ENCODE results near the gene RASGRP3. TPM values are rescaled to one million over a fixed set of nuclear protein-coding genes. Genes with fewer than 3 reads are reported as not detected.

RASGRP3 gene
- total and polyA plus RNA-seq, 2 donors (not counting 1 experiment from before 2014, with no cell fraction given), result 0.50 to 6.1 TPM

DNA sequence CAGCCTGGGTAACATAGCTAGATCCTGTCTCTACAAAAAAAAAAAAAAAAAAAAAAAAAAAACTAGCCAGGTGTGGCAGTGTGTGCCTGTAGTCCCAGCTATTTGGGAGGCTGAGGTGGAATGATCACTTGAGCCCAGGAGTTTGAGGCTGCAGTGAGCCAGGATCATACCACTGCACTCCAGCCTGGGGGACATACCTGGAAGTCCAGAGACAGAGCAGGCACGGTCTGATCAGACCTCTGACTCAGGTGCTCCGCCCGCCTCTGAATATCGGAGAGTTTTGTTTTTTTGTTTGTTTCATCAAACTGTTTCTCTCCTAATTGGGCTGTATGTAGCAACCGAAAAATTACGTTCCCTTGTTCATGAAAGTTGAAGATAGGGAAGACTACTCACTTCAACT is 49.2 kb downstream of the RASGRP3 start:
- Histone ChIP-seq H3K79me2 (ENCODE audit: control insufficient read depth, insufficient read depth, low read length) (no peaks in the 10 kb centered on the region), H3K36me3 (ENCODE audit: control insufficient read depth, insufficient read depth, low read length) (no peaks in the 10 kb centered on the region), H3K4me3 (replicated peaks in 1 of 4; ENCODE audit: control extremely low read depth in 1 of 4, insufficient read depth in 1 of 4, low read depth in 3 of 4, low read length in 4 of 4) (no peak overlapping the region), H3K27ac (ENCODE audit: insufficient read depth, low read length) (no peak overlapping the region), H4K20me1 (ENCODE audit: control insufficient read depth, extremely low read depth, insufficient read depth, low read length) (no peaks in the 10 kb centered on the region), H3K4me2 (ENCODE audit: extremely low read depth, insufficient read depth, low read length) (no peak overlapping the region), H3K9me3 (ENCODE audit: control insufficient read depth, insufficient read depth, low read depth, low read length) (no peaks in the 10 kb centered on the region), H3K4me1 (ENCODE audit: control insufficient read depth, extremely low read depth, insufficient read depth, low read length) (peaks cover 8% of the 10 kb centered on the region), H2AFZ (ENCODE audit: low read length) (no peak overlapping the region), H3K27me3 (ENCODE audit: control insufficient read depth, insufficient read depth, low read length) (no peaks in the 10 kb centered on the region), H3K9ac (ENCODE audit: insufficient read depth, low read length) (no peak overlapping the region)
- no peak for DNase-seq (ENCODE audit: low read depth in 2 of 2)
- no peak for TF ChIP-seq EZH2 (IDR thresholded peaks at IDR 0.05; ENCODE audit: low read length, missing control alignments)
- no peak for TF ChIP-seq CTCF (conservative IDR thresholded peaks at IDR 0.05 in 1 of 2, IDR thresholded peaks at IDR 0.05 in 1 of 2; ENCODE audit: low read depth in 1 of 2, low read length in 2 of 2)

DNA sequence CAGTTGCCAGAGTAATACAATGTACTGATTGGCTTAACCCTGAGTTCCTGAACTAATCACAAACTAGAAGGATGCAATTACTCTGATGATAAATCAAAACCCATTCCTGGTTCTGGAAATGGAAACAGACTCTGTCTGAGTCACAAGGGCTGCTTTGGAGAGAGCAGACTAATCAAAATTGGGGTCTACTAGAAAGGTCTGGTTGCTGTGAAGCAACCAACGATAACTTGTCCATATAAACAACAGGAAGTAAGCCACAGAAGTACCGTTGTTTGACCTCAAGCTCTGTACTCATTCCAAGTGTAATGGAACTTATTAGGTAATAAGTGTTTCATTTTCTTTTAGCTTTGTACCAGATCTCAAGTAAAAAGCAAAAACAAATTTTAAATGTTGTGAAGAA is 49.7 kb downstream of the RASGRP3 start:
- H4K20me1 ChIP-seq (ENCODE audit: control insufficient read depth, extremely low read depth, insufficient read depth, low read length), result no peaks in the 10 kb centered on the region
- no peaks in the 10 kb centered on the region for H3K27me3 ChIP-seq (ENCODE audit: control insufficient read depth, insufficient read depth, low read length)
- no peak for TF ChIP-seq CTCF (conservative IDR thresholded peaks at IDR 0.05 in 1 of 2, IDR thresholded peaks at IDR 0.05 in 1 of 2; ENCODE audit: low read depth in 1 of 2, low read length in 2 of 2)
- H3K27ac ChIP-seq (ENCODE audit: insufficient read depth, low read length), result no peak overlapping the region
- no peak overlapping the region for H3K9ac ChIP-seq (ENCODE audit: insufficient read depth, low read length)
- no peak overlapping the region for H3K4me2 ChIP-seq (ENCODE audit: extremely low read depth, insufficient read depth, low read length)
- DNase-seq (ENCODE audit: low read depth in 2 of 2), result peak in 1 of 2 donors; percentile 68
- peak overlapping the region; percentile 45 for H2AFZ ChIP-seq (ENCODE audit: low read length)
- H3K4me1 ChIP-seq (ENCODE audit: control insufficient read depth, extremely low read depth, insufficient read depth, low read length), result peaks cover 9% of the 10 kb centered on the region
- H3K79me2 ChIP-seq (ENCODE audit: control insufficient read depth, insufficient read depth, low read length), result no peaks in the 10 kb centered on the region
- H3K4me3 ChIP-seq (replicated peaks in 1 of 4; ENCODE audit: control extremely low read depth in 1 of 4, insufficient read depth in 1 of 4, low read depth in 3 of 4, low read length in 4 of 4), result no peak overlapping the region
- H3K36me3 ChIP-seq (ENCODE audit: control insufficient read depth, insufficient read depth, low read length), result no peaks in the 10 kb centered on the region
- no peaks in the 10 kb centered on the region for H3K9me3 ChIP-seq (ENCODE audit: control insufficient read depth, insufficient read depth, low read depth, low read length)

- TF ChIP-seq EZH2 (IDR thresholded peaks at IDR 0.05; ENCODE audit: low read length, missing control alignments) (no peak), CTCF (conservative IDR thresholded peaks at IDR 0.05 in 1 of 2, IDR thresholded peaks at IDR 0.05 in 1 of 2; ENCODE audit: low read depth in 1 of 2, low read length in 2 of 2) (no peak)
- no peaks in the 10 kb centered on the region for H4K20me1 ChIP-seq (ENCODE audit: control insufficient read depth, extremely low read depth, insufficient read depth, low read length)
These were observed 50.5 kb downstream of the RASGRP3 start for GRCh38 chr2:33526921-33527320.

More at GRCh38 chr2:33526921-33527320, 50.5 kb downstream of the RASGRP3 start:
- Histone ChIP-seq H3K79me2 (ENCODE audit: control insufficient read depth, insufficient read depth, low read length) (no peaks in the 10 kb centered on the region), H3K4me1 (ENCODE audit: control insufficient read depth, extremely low read depth, insufficient read depth, low read length) (peaks cover 13% of the 10 kb centered on the region), H3K36me3 (ENCODE audit: control insufficient read depth, insufficient read depth, low read length) (no peaks in the 10 kb centered on the region), H3K4me3 (replicated peaks in 1 of 4; ENCODE audit: control extremely low read depth in 1 of 4, insufficient read depth in 1 of 4, low read depth in 3 of 4, low read length in 4 of 4) (no peak overlapping the region), H3K9ac (ENCODE audit: insufficient read depth, low read length) (no peak overlapping the region), H2AFZ (ENCODE audit: low read length) (no peak overlapping the region), H3K27me3 (ENCODE audit: control insufficient read depth, insufficient read depth, low read length) (no peaks in the 10 kb centered on the region), H3K4me2 (ENCODE audit: extremely low read depth, insufficient read depth, low read length) (no peak overlapping the region), H3K9me3 (ENCODE audit: control insufficient read depth, insufficient read depth, low read depth, low read length) (no peaks in the 10 kb centered on the region), H3K27ac (ENCODE audit: insufficient read depth, low read length) (no peak overlapping the region)
- no peak for DNase-seq (ENCODE audit: low read depth in 2 of 2)

Data from fibroblast of lung (primary cell).